Limb (tissue), 2 donors: ENCODE measurements around the gene AGTPBP1.

ENCODE experiments used
- DNase-seq, 2 donors: peaks; one replicate each; pipeline ENCODE4 v3.0.0-alpha.2; 2016; ENCODE audit errors: extremely low spot score in 2 of 2

AGTPBP1 gene

DNA sequence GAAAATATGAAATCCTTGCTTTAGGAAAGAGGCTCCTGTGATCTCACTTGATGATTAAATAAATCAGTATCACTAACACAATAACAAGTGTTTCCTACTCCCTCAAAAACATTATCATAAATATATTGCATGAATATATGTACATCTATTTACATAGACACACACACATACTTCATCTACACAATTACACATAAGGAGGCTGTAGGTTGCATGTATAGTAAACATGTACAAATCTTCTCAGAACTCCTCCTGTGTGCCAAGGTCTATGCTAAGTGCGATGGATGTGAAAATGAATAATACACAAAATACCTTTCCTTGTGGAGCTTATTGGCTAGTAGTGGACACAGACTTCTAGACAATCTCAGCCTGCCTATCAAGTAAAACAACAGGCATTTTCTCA is 239.9 kb downstream of the AGTPBP1 start:
- no peak for DNase-seq

DNA sequence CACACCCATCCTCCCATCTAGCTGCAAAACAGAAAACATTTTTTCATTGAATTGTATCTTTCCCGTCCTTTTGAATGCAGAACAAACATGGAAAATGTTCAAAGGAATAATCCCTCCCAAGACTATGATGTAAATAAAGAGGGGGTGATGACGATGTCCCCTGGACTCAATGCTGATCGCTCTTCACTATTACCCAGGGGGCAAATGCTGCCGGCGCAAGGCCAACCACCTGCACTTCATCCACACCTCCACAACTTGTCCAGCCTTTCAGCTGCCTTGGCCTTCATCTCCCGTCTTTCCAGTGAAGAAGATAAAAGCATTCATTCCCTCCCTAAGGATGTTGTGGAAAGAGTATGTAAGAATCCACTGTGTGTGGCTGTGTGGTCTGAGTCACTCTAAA is 240.3 kb downstream of the AGTPBP1 start:
- peak in 1 of 2 donors; percentile 10 for DNase-seq
